Activated naive CD4-positive, alpha-beta T cell treated with anti-CD3 and anti-CD28 coated beads, Interleukin-2, amount 10 ng/mL, durations not matched to agents 5 hours and 36 hours (primary cell): ENCODE measurements around the gene KCNH4. TPM values are rescaled to one million over a fixed set of nuclear protein-coding genes. Genes with fewer than 3 reads are reported as not detected.

Experiments
- total RNA-seq, 2 experiments: library from RNA; stranded (reverse); gene quantifications; one replicate each; pipeline ENCODE4 v1.2.3, GENCODE V29; 2021

Gene KCNH4
- total RNA-seq: under 1 TPM; 0.10 to 0.14 TPM

GRCh38 chr17:42180922-42181850, at the start of gene KCNH4:
Gene KCNH4 (minus strand): TSS chr17:42181142. CDS start chr17:42180945, 197 bp downstream.

DNA sequence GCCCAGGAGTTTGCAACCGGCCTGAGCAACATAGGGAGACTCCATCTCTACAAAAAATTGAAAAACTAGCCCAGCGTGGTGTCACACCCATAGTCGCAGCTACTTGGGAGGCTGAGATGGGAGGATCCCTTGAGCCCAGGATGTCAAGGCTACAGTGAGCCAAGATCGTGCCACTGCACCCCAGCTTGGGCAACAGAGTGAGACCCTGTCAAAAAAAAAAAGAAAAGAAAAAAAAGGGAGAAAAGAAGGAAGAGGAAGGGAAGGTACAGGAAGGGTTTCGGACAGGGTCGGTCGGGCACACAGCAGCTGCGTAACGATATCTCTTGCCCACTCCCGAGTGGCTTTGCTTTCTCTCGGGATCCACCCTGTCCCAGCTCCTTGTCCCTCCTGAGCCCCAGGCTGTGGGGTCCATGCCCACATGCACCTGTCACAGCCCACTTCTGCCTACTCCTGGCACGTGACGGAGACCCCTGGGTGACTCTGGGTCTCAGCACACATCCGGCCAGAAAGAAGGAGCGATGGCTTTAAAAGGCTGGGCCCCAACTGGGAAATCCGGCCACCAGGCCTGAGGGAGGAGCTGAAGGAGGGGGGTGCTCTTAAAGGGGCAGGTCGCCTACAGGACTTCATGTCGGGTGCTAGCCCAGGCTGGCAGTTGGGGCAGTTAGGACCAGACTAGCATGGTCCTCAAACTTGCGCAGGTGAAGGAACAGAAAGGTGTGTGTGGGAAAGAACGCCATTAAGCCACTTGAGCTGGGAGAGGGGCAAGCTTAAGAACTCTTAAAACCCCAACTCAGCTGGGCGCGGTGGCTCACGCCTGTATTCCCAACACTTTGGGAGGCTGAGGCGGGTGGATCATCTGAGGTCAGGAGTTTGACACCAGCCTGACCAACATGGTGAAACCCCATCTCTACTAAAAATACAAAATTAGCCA, 13.3 kb upstream of the KCNH4 start, which contains the start of gene GHDC:
TSS of gene GHDC (minus strand) at position 526 of the 931 bp plus-strand sequence. CDS start 913 bp downstream, outside the sequence.

GRCh38 chr17:42184713-42185620, 4.0 kb upstream of the KCNH4 start, which contains the start of gene HCRT:
Gene HCRT (minus strand): TSS chr17:42185452. CDS start chr17:42185365, 87 bp downstream.

DNA sequence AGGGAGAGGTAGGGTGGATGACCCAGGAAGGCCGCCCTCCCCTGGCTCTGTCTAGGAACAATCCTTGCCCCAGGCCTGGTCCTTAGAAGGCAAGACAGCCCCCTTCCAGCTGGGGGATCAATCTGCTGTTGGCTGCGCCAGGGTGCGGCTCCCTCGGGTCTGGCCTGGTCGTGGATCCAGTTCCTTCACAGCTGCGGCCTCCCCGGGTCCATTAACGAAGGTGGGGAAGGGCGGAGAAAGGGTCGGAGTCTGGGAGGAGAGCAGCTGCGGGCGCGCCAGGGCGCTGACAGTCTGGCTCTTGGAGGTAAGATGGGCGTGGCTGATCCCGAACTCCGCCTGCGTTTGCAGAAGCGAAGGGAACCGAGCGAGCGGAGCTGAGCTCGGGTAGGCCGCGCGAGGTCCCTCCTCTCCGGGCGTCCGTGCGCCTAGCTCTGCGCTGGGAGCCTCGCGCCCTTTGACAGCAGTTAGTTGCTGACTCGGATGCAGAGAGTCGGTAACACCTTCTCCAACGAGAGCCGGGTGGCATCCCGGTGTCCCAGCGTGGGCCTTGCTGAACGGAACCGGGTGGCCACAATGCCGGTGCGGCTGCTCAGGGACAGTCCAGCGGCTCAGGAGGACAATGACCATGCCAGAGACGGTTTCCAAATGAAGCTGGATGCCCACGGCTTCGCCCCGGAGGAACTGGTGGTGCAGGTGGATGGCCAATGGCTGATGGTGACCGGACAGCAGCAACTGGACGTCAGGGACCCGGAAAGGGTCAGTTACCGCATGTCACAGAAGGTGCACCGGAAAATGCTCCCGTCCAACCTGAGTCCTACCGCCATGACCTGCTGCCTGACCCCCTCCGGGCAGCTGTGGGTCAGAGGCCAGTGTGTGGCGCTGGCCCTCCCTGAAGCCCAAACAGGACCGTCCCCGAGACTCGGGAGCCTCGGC, 58.3 kb downstream of the KCNH4 start, which contains the start of gene HSPB9:
TSS of gene HSPB9 (plus strand) at position 434 of the 933 bp plus-strand sequence. CDS start at position 481, 47 bp downstream.

GRCh38 chr17:42120770-42121769, 59.9 kb downstream of the KCNH4 start, which contains the start of gene KAT2A:
Gene KAT2A (minus strand): TSS chr17:42121367. CDS start chr17:42121304, 63 bp downstream.

DNA sequence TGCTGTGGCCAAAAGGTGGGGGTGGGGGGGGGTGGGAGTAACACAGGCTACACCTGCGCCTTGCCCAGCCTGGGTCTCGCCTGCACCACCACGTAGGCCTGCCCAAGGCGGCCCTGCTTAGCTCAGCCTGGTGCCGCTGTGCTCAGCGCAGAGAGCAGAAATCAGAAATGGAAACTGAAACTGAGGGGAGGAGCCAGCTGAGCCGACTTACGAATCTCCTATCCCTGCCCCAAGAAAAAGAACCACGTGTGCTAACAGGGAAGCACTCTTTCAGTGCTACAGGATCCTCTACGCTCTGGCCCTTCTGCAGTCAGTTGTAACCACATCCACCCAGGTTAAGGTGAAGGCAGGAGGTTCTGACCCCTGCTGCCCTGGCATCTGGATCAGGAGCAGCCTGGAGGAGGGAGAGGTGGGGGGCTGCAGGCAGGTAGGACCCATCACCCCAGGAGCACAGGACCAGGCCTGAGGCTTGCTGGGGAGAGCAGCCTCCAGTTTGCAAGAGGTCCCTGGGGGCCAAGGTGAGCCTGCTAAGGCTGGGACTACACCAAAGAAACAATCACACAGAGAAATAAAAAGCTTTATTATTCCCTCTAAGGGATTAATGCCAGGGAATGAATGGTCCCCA, 68.3 kb downstream of the KCNH4 start, which contains the start of gene DHX58:
TSS of gene DHX58 (minus strand) at position 163 of the 625 bp plus-strand sequence. CDS start 822 bp downstream, outside the sequence.

Other genes starting within 250 kb of the KCNH4 start
- 10 to 100 TPM; 53.9 to 62.0 TPM for gene CNP, start 214.3 kb downstream of the KCNH4 start, total RNA-seq
- gene DNAJC7, start 163.7 kb downstream of the KCNH4 start, total RNA-seq: 10 to 100 TPM; 76.0 to 79.6 TPM
- 10 to 100 TPM; 20.8 to 21.4 TPM for gene NKIRAS2, start 161.1 kb downstream of the KCNH4 start, total RNA-seq
- gene C17orf113, start 130.5 kb downstream of the KCNH4 start, total RNA-seq: under 1 TPM; 0.07 to 0.08 TPM
- gene ZNF385C, start 82.7 kb downstream of the KCNH4 start, total RNA-seq: not detected
- gene DHX58, start 68.4 kb downstream of the KCNH4 start, total RNA-seq: 10 to 100 TPM; 30.1 to 30.3 TPM
- 10 to 100 TPM; 35.6 to 37.6 TPM for gene KAT2A, start 59.8 kb downstream of the KCNH4 start, total RNA-seq
- not detected for gene HSPB9, start 58.3 kb downstream of the KCNH4 start, total RNA-seq
- 10 to 100 TPM; 78.0 to 83.4 TPM for gene RAB5C, start 26.2 kb downstream of the KCNH4 start, total RNA-seq
- not detected for gene HCRT, start 4.3 kb upstream of the KCNH4 start, total RNA-seq
- 10 to 100 TPM; 15.8 to 16.9 TPM for gene GHDC, start 13.4 kb upstream of the KCNH4 start, total RNA-seq
- 100 to 1,000 TPM; 166 to 172 TPM for gene STAT5B, start 95.2 kb upstream of the KCNH4 start, total RNA-seq
- gene STAT5A, start 107.4 kb upstream of the KCNH4 start, total RNA-seq: 100 to 1,000 TPM; 129 to 131 TPM
- 100 to 1,000 TPM; 123 TPM for gene STAT3, start 207.3 kb upstream of the KCNH4 start, total RNA-seq
- 1 to 10 TPM; 1.4 TPM for gene CAVIN1, start 242.1 kb upstream of the KCNH4 start, total RNA-seq